MM.1S (cell line): ENCODE data around the gene SLC2A4RG.

Source experiments
- DNase-seq: peaks from one replicate; pipeline ENCODE4 v3.0.0-alpha.2; 2015
- H2AFZ ChIP-seq: fragments of 300-600 bp; sonication (generic); 2 replicates; pipeline ENCODE4 v1.6.0; 2016; ENCODE audit warnings: antibody characterized with exemption, low read length
- H3F3A ChIP-seq: fragments of 300-600 bp; sonication (generic); 2 replicates; pipeline ENCODE4 v1.6.1; 2016; ENCODE audit warnings: mild to moderate bottlenecking, antibody characterized with exemption, low read length, moderate library complexity, mixed read lengths; ENCODE audit not compliant: insufficient read depth
- H3K27ac ChIP-seq: fragments of 300-600 bp; sonication (generic); 2 replicates; pipeline ENCODE4 v1.5.1; 2016; ENCODE audit warnings: mild to moderate bottlenecking, low read length
- H3K27me3 ChIP-seq: fragments of 300-600 bp; sonication (generic); replicated peaks from 2 replicates; pipeline ENCODE4 v1.6.0; 2016; ENCODE audit warnings: low read length; ENCODE audit not compliant: insufficient read depth
- H3K36me3 ChIP-seq: fragments of 300-600 bp; sonication (generic); replicated peaks from 2 replicates; pipeline ENCODE4 v1.6.1; 2016; ENCODE audit warnings: mild to moderate bottlenecking, low read length, mixed read lengths; ENCODE audit not compliant: insufficient read depth
- H3K4me1 ChIP-seq: fragments of 300-600 bp; sonication (generic); 2 replicates; pipeline ENCODE4 v1.6.1; 2016; ENCODE audit warnings: low read length, mixed read lengths
- H3K4me2 ChIP-seq: fragments of 300-600 bp; sonication (generic); 2 replicates; pipeline ENCODE4 v1.6.0; 2016; ENCODE audit warnings: low read depth, low read length
- H3K4me3 ChIP-seq: fragments of 300-600 bp; sonication (generic); 2 replicates; pipeline ENCODE4 v1.5.1; 2016; ENCODE audit warnings: low read length, mixed read lengths
- H3K79me2 ChIP-seq: fragments of 300-600 bp; sonication (generic); 2 replicates; pipeline ENCODE4 v1.6.1; 2016; ENCODE audit warnings: mixed run types, low read length, mixed read lengths
- H3K9ac ChIP-seq: fragments of 300-600 bp; sonication (generic); 2 replicates; pipeline ENCODE4 v1.6.1; 2016; ENCODE audit warnings: low read length, mixed read lengths
- H3K9me2 ChIP-seq: fragments of 300-600 bp; sonication (generic); replicated peaks from 2 replicates; pipeline ENCODE4 v1.6.1; 2016; ENCODE audit warnings: mild to moderate bottlenecking, low read length, mixed read lengths; ENCODE audit not compliant: insufficient read depth
- H3K9me3 ChIP-seq: fragments of 300-600 bp; sonication (generic); replicated peaks from 2 replicates; pipeline ENCODE4 v1.6.1; 2016; ENCODE audit warnings: mild to moderate bottlenecking, low read length, mixed read lengths; ENCODE audit not compliant: insufficient read depth
- H4K20me1 ChIP-seq: fragments of 300-600 bp; sonication (generic); 2 replicates; pipeline ENCODE4 v1.6.1; 2016; ENCODE audit warnings: mild to moderate bottlenecking, low read length, moderate library complexity, mixed read lengths; ENCODE audit not compliant: insufficient read depth
- EZH2 ChIP-seq: fragments of 300-600 bp; sonication (generic); optimal IDR thresholded peaks from 2 replicates; pipeline ENCODE3; 2017; ENCODE audit warnings: low read depth, mild to moderate bottlenecking, antibody characterized with exemption, low read length, mixed read lengths
- EZH2phosphoT487 ChIP-seq: fragments of 300-600 bp; sonication (generic); IDR thresholded peaks from 2 replicates; pipeline ENCODE4 v1.6.1; 2018; ENCODE audit warnings: antibody characterized with exemption, low read length
- TF ChIP-seq, protein P1 (sequence below): fragments of 300-600 bp; sonication (generic); IDR thresholded peaks from 2 replicates; pipeline ENCODE4 v1.5.1; 2016; ENCODE audit warnings: antibody characterized with exemption, low read length, mixed read lengths

SLC2A4RG gene

DNA sequence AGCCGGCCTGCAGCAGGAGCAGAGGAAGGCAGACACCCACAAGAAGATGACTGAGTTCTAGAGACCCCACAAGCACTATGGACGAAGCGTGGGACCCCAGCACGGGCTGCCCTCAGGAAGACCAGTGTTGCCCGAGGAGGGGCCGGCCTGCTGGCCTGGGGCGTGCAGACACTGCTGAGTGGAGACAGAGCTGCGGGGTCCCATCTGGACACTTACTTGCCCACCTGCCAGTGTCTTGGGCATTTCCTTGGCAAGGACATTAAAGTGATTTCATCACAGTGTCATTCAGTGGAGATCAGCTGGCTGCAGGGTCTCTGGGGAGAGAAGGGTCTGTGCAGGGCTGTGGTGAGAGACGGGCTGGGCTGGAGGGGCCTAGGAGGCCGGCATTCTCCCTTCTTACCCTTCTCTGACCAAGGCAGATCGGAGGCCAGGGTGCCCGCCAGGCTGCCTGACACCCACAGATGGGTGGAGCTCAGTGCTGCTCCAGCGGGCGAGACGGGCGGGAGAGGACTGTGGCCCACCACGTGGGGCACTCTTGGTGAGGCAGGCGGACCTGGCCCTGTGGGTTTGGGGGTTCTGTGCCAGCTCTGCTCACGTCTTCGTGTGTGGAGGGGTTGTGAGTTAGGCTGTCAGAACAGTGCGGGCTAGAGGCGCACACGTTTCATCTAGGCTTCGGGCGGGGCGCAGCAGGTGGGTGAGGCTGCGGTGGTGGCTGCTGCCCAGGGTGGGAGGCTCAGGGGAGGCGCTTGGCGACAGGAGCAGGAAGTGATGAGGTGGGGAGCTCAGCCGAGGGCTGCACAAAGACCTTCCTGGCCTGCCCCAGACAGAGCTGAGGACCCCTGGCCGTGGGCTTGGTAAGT is 3.5 kb upstream of the SLC2A4RG start, which contains the start of gene LIME1:
TSS of gene LIME1 (plus strand) at position 806 of the 860 bp plus-strand sequence. CDS start 886 bp downstream, outside the sequence.
- no peaks in the 10 kb centered on the region for H3K27me3 ChIP-seq
- H3K27ac ChIP-seq: peak within 1 kb of the TSS; percentile 93
- H3K9ac ChIP-seq: peak within 1 kb of the TSS; percentile 88
- H4K20me1 ChIP-seq: no peaks in the 10 kb centered on the region
- H3K4me2 ChIP-seq: peak within 1 kb of the TSS; percentile 94
- peaks cover 28% of the 10 kb centered on the region for H3F3A ChIP-seq
- TF ChIP-seq, protein P1, sequence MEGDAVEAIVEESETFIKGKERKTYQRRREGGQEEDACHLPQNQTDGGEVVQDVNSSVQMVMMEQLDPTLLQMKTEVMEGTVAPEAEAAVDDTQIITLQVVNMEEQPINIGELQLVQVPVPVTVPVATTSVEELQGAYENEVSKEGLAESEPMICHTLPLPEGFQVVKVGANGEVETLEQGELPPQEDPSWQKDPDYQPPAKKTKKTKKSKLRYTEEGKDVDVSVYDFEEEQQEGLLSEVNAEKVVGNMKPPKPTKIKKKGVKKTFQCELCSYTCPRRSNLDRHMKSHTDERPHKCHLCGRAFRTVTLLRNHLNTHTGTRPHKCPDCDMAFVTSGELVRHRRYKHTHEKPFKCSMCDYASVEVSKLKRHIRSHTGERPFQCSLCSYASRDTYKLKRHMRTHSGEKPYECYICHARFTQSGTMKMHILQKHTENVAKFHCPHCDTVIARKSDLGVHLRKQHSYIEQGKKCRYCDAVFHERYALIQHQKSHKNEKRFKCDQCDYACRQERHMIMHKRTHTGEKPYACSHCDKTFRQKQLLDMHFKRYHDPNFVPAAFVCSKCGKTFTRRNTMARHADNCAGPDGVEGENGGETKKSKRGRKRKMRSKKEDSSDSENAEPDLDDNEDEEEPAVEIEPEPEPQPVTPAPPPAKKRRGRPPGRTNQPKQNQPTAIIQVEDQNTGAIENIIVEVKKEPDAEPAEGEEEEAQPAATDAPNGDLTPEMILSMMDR: peak; percentile 15; the same call in 1 of the 2 replicates
- TF ChIP-seq EZH2: no peak
- no peak for TF ChIP-seq EZH2phosphoT487
- no peaks in the 10 kb centered on the region for H3K9me3 ChIP-seq
- H3K79me2 ChIP-seq: peaks cover 72% of the 10 kb centered on the region
- no peaks in the 10 kb centered on the region for H3K36me3 ChIP-seq
- H3K4me1 ChIP-seq: peaks cover 30% of the 10 kb centered on the region
- H3K4me3 ChIP-seq: peak within 1 kb of the TSS; percentile 86
- H2AFZ ChIP-seq: no peak within 1 kb of the TSS
- DNase-seq: peak; percentile 92
- no peaks in the 10 kb centered on the region for H3K9me2 ChIP-seq

DNA sequence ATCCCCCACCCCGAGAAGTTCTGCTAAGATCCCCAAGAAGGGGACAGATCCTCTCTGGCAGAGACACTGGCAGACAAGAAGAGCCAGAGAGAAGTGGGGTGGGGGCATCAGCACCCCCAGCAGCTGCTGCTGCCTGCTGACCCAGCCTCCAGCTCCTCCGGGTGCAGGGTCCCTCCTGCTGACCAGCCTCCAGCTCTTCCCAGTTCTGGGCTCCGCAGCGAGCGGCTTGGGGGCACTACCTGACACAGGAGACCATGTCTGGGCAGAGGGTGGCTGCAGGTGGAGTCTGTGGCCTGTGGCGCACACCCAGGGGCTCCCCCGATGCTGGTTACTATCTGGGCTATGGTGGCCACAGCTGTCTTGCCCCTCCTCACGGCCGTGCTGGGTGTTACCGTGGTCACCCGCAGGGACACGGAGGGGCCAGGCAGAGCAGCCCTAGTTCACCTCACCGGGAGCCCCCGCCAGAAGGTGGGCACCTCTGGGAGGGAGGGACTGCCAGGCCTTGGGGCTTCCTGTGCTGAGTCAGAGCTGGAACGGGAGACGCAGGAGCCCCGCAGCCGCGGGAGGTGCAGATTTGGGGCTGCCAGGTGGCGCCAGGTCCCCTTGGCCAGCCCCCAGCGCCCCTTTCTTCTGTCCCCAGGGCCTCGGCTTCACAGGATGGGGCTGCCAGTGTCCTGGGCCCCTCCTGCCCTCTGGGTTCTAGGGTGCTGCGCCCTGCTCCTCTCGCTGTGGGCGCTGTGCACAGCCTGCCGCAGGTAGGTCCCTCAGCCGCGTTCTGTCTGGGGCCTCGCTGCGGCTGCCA is 2.5 kb upstream of the SLC2A4RG start:
- Histone ChIP-seq H3K9ac (peak overlapping the region; percentile 88), H3F3A (peaks cover 20% of the 10 kb centered on the region), H3K36me3 (no peaks in the 10 kb centered on the region), H3K9me2 (no peaks in the 10 kb centered on the region), H4K20me1 (no peaks in the 10 kb centered on the region), H3K9me3 (no peaks in the 10 kb centered on the region), H3K4me1 (peaks cover 20% of the 10 kb centered on the region), H3K4me3 (peak overlapping the region; percentile 86), H3K27me3 (no peaks in the 10 kb centered on the region), H3K27ac (peak overlapping the region; percentile 93), H3K4me2 (peak overlapping the region; percentile 94), H3K79me2 (peaks cover 63% of the 10 kb centered on the region), H2AFZ (no peak overlapping the region)
- DNase-seq: peak; percentile 62
- TF ChIP-seq EZH2: no peak
- TF ChIP-seq, protein P1: peak; percentile 11; the same call in 1 of the 2 replicates

DNA sequence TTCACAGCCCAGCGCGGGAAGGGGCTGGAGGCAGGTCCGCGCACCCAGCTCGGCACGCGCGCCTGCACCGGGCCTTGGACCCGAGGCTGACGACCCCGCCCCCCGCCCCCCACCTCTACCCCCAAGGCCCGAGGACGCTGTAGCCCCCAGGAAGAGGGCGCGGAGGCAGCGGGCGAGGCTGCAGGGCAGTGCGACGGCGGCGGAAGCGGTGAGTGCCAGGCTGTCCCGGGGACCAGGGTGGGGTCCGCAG is 2.0 kb upstream of the SLC2A4RG start:
- Histone ChIP-seq H3K4me3 (peak overlapping the region; percentile 86), H3K4me1 (peaks cover 15% of the 10 kb centered on the region), H3K27me3 (no peaks in the 10 kb centered on the region), H4K20me1 (no peaks in the 10 kb centered on the region), H3K9me3 (no peaks in the 10 kb centered on the region), H3F3A (peaks cover 20% of the 10 kb centered on the region), H2AFZ (no peak overlapping the region), H3K79me2 (peaks cover 57% of the 10 kb centered on the region), H3K27ac (peak overlapping the region; percentile 93), H3K36me3 (no peaks in the 10 kb centered on the region), H3K9ac (peak overlapping the region; percentile 88), H3K9me2 (no peaks in the 10 kb centered on the region), H3K4me2 (peak overlapping the region; percentile 94; the same call in 1 of the 2 replicates)
- TF ChIP-seq, protein P1: no peak
- TF ChIP-seq EZH2phosphoT487 (no peak), EZH2 (no peak)
- DNase-seq: no peak
